Endothelial cell (in vitro differentiated cells): ENCODE measurements around the gene USP49. TPM values are rescaled to one million over a fixed set of nuclear protein-coding genes. Genes with fewer than 3 reads are reported as not detected.

Experiments used
- DNase-seq: peaks from one replicate; pipeline ENCODE4 v3.0.0; 2021; ENCODE audit warnings: low spot score
- H3K27ac Mint-ChIP-seq: one replicate; pipeline ENCODE4 v1.8.0; 2021; ENCODE audit warnings: mixed read lengths, inconsistent platforms; ENCODE audit not compliant: unreplicated experiment
- H3K27me3 Mint-ChIP-seq: one replicate; pipeline ENCODE4 v1.8.0; 2021; ENCODE audit warnings: mild to moderate bottlenecking, moderate library complexity, mixed read lengths, inconsistent platforms; ENCODE audit not compliant: unreplicated experiment
- H3K36me3 Mint-ChIP-seq: one replicate; pipeline ENCODE4 v1.8.0; 2021; ENCODE audit warnings: mild to moderate bottlenecking, low read depth, mixed read lengths, inconsistent platforms; ENCODE audit not compliant: unreplicated experiment
- H3K4me1 Mint-ChIP-seq: one replicate; pipeline ENCODE4 v1.8.0; 2021; ENCODE audit warnings: mild to moderate bottlenecking, mixed read lengths, inconsistent platforms; ENCODE audit not compliant: unreplicated experiment
- H3K4me3 Mint-ChIP-seq: one replicate; pipeline ENCODE4 v1.8.0; 2021; ENCODE audit warnings: mild to moderate bottlenecking, mixed read lengths, inconsistent platforms; ENCODE audit not compliant: unreplicated experiment
- H3K9me3 Mint-ChIP-seq: one replicate; pipeline ENCODE4 v1.8.0; 2021; ENCODE audit warnings: mixed read lengths, inconsistent platforms; ENCODE audit not compliant: unreplicated experiment
- total RNA-seq: library from RNA; stranded (reverse); fragmentation: NEBNext Ultra II Directional; extraction: Animal tissue kit (Norgen Biotek cat#: 25700); gene quantifications from one replicate; pipeline ENCODE4 v1.2.1, GENCODE V29; 2021; ENCODE audit not compliant: unreplicated experiment
- TF ChIP-seq, protein P1 (sequence below): fragments of 200-600 bp; sonication (generic); IDR thresholded peaks from one replicate; pipeline ENCODE4 v1.5.0; 2021; ENCODE audit warnings: antibody characterized with exemption; ENCODE audit not compliant: unreplicated experiment

The USP49 gene
- total RNA-seq, 1 donor from 2014 or later, result 7.1 TPM

DNA sequence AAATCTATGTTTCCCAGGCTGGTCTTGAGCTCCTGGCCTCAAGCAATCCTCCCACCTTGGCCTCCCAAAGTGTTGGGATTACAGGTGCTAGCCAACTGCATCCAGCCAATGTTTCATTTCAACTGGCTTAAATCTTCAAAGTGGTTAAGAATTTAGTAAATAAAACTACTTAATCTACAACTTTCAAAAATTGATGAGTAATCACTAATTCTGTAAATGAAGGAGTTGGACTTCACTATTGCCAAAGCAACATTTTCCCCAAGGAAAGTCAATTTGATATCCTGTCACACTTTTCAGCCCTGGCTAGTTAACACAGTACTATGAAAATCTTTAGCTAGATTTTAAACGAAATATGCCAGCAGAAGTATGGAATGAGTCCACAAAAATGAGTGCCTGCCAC lies 103.9 kb downstream of the USP49 start:
- no peak for DNase-seq
- Mint-ChIP-seq H3K27ac (no peak overlapping the region), H3K9me3 (no peaks in the 10 kb centered on the region), H3K36me3 (peaks cover 3% of the 10 kb centered on the region), H3K27me3 (peaks cover 4% of the 10 kb centered on the region), H3K4me1 (peaks cover 11% of the 10 kb centered on the region), H3K4me3 (peak overlapping the region; percentile 11)
- TF ChIP-seq, protein P1, sequence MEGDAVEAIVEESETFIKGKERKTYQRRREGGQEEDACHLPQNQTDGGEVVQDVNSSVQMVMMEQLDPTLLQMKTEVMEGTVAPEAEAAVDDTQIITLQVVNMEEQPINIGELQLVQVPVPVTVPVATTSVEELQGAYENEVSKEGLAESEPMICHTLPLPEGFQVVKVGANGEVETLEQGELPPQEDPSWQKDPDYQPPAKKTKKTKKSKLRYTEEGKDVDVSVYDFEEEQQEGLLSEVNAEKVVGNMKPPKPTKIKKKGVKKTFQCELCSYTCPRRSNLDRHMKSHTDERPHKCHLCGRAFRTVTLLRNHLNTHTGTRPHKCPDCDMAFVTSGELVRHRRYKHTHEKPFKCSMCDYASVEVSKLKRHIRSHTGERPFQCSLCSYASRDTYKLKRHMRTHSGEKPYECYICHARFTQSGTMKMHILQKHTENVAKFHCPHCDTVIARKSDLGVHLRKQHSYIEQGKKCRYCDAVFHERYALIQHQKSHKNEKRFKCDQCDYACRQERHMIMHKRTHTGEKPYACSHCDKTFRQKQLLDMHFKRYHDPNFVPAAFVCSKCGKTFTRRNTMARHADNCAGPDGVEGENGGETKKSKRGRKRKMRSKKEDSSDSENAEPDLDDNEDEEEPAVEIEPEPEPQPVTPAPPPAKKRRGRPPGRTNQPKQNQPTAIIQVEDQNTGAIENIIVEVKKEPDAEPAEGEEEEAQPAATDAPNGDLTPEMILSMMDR, result no peak

DNA sequence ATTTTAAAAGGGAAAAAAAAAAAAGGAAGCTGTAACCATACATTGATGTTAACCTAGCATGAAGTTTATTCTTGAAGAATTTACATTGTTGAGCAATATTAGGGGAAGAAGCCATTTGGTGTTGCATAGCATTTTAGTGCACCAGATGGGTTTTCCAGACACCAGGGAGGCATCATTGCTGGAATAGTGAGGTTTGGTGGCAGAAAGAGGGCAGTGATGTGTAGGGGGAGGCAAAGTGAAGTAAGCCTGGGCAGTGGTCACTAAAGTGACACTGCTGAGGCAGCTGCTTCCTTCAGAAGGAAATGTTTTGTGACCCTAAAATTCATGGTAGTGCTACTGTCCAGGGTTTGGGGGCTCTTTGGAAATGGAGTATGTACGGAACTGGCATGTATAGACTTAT lies 105.1 kb downstream of the USP49 start:
- TF ChIP-seq, protein P1, result no peak
- H3K36me3 Mint-ChIP-seq, result peaks cover 9% of the 10 kb centered on the region
- no peaks in the 10 kb centered on the region for H3K9me3 Mint-ChIP-seq
- H3K27ac Mint-ChIP-seq, result no peak overlapping the region
- no peak for DNase-seq
- peaks cover 19% of the 10 kb centered on the region for H3K4me1 Mint-ChIP-seq
- peaks cover 3% of the 10 kb centered on the region for H3K27me3 Mint-ChIP-seq
- peak overlapping the region; percentile 49 for H3K4me3 Mint-ChIP-seq

DNA sequence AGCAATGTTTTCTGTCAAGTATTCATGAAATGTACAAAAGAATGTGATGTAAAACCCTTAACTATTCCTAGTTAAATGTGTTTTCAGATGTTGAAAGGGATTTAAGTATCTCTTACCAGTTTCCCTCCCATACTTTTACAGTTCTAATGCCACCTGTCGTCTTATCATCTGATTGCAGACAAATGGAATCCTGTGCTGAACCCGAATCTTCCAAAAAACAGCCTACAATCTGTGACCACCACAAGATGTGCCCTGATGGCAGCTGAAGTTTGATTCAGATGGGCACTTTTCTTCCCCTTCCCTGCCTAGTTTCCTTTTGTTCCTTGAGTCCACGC lies 105.8 kb downstream of the USP49 start:
- H3K27ac Mint-ChIP-seq, result no peak overlapping the region
- H3K4me3 Mint-ChIP-seq, result peak overlapping the region; percentile 86
- peaks cover 26% of the 10 kb centered on the region for H3K4me1 Mint-ChIP-seq
- TF ChIP-seq, protein P1, result no peak
- H3K36me3 Mint-ChIP-seq, result peaks cover 14% of the 10 kb centered on the region
- no peaks in the 10 kb centered on the region for H3K9me3 Mint-ChIP-seq
- H3K27me3 Mint-ChIP-seq, result peaks cover 3% of the 10 kb centered on the region
- no peak for DNase-seq

DNA sequence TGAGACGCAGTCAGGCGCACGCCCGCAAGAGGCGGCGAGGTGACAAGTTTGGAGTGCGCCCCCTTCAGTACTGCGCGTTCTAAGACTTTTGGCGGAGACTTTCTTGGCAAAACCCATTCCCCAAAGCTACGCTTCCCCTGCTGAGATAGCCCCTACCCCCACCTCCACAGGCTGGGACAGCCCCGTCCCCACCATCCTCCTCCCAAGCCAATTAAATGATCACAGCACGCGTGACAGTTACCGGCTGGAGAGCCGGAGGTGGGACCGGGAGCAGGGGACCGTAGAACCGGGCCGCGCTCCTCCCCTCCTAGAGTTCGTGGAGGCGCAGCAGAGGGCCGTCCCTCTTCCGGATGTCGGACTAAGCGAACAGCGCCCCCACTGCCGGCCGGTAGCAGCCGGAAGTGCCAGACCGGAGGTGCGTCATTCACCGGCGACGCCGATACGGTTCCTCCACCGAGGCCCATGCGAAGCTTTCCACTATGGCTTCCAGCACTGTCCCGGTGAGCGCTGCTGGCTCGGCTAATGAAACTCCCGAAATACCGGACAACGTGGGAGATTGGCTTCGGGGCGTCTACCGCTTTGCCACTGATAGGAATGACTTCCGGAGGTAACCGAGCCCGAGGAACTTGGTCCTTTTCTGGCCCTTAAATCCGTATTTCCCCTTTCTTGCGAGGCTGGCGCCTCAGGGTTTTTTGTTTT lies 107.8 kb downstream of the USP49 start, which contains the start of gene TOMM6:
Gene TOMM6, plus strand, starts transcription at position 476 of the 699 bp plus-strand sequence. Its CDS starts 4 bp downstream, at position 480.
- DNase-seq, result peak; percentile 96
- TF ChIP-seq, protein P1, result peak; percentile 90
- Mint-ChIP-seq H3K27me3 (peaks cover 3% of the 10 kb centered on the region), H3K4me1 (peaks cover 43% of the 10 kb centered on the region), H3K4me3 (peak within 1 kb of the TSS; percentile 97), H3K9me3 (no peaks in the 10 kb centered on the region), H3K27ac (peak within 1 kb of the TSS; percentile 95), H3K36me3 (peaks cover 20% of the 10 kb centered on the region)

GRCh38 chr6:41786451-41787218 lies 108.5 kb downstream of the USP49 start:
- Mint-ChIP-seq H3K4me3 (peak overlapping the region; percentile 97), H3K27ac (peak overlapping the region; percentile 64), H3K36me3 (peaks cover 20% of the 10 kb centered on the region), H3K9me3 (no peaks in the 10 kb centered on the region), H3K27me3 (peaks cover 3% of the 10 kb centered on the region), H3K4me1 (peaks cover 46% of the 10 kb centered on the region)
- TF ChIP-seq, protein P1, result peak; percentile 75
- peak; percentile 93 for DNase-seq
